ENCODE data around the gene FDX2.

DNA sequence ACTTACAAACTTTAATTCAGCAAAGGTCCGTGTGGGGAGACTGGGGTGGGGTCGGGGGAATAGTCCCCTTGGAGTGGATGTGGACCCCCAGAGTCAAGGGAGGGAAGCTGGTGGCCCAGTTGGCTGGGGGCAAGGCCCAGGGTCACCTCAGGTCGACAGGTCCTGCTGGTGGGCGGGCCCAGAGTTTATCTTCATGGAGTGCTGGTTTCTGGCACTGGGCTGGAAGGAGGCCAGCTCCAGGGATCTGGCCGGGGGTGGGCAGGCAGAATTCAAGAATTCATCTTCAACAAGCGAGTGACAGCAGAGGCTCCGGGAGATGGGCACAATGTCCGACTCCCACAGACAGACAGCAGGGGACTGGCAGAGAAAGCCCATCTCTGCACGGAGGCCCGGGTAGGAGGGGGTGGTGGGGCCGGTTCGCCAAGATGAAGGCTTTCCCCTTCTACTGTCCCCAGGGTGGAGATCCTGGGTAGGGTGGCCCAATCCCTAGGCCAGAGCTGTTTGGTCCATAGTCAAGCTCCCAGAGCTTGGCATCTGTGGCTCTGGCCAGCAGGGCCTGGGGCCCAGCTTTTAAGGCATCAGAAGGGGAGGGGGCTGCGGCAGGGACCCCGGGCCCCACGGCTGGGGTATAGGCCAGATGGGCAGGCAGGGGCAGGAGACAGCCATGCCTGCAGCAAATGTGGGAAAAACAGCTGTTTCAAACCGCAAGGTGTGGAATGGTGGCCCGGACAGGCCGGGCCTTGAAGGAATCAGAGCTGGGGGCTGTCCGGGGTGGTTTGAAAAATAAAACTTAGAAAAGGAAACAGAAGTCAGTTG lies 622 bp upstream of the FDX2 start:
- TF ChIP-seq GATA2 (IDR thresholded peaks at IDR 0.05; ENCODE audit: low read depth, low read length) (peak; percentile 25; the same call in 1 of the 2 replicates), GATA3 (IDR thresholded peaks at IDR 0.05; ENCODE audit: low read depth, low read length) (no peak)

Data from SH-SY5Y (cell line).